SK-N-SH (cell line): ENCODE data around the gene MELTF. TPM values are rescaled to one million over a fixed set of nuclear protein-coding genes. Genes with fewer than 3 reads are reported as not detected.

Source experiments
- CTCF ChIA-PET: fragments of 300-600, 350-600 bp; formaldehyde crosslinking; extraction: SDS; loops from one replicate; lab custom pipeline; 2021; lab: Yijun Ruan, JAX
- POLR2A ChIA-PET: fragments of 350-600 bp; sonication (Branson Sonifier 250); formaldehyde crosslinking; extraction: SDS; loops from one replicate; lab custom pipeline; 2020; ENCODE audit warnings: antibody characterized with exemption, inconsistent platforms; lab: Yijun Ruan, JAX
- DNase-seq: peaks from one replicate; pipeline ENCODE4 v3.0.0; 2012
- H2AFZ ChIP-seq: fragments of 200-600 bp; sonication (generic); 2 replicates; pipeline ENCODE4 v1.8.1; 2016; ENCODE audit warnings: antibody characterized with exemption, mild to moderate bottlenecking, low read depth
- H3F3A ChIP-seq: fragments of 200-600 bp; sonication (generic); replicated peaks from 2 replicates; pipeline ENCODE3; 2016; ENCODE audit warnings: antibody characterized with exemption, mild to moderate bottlenecking; ENCODE audit not compliant: insufficient read depth
- H3K27ac ChIP-seq, 2 experiments: fragments of 200-500 bp in 1 of 2; fragments of 200-600 bp in 1 of 2; sonication (Bioruptor generic) in 1 of 2; sonication (generic), shearing (Covaris generic) in 1 of 2; 2 replicates each; pipeline versions ENCODE4 v1.5.1 to v1.6.1; 2014 to 2016; ENCODE audit warnings: low read depth in 2 of 2, inconsistent platforms in 1 of 2, low read length in 1 of 2, mild to moderate bottlenecking in 1 of 2, mixed read lengths in 1 of 2
- H3K27me3 ChIP-seq: fragments of 200-600 bp; sonication (generic), shearing (Covaris generic); 2 replicates; pipeline ENCODE4 v1.6.1; 2016; ENCODE audit warnings: mixed run types; ENCODE audit not compliant: insufficient read depth
- H3K36me3 ChIP-seq, 2 experiments: fragments of 200-500 bp in 1 of 2; fragments of 200-600 bp in 1 of 2; sonication (Bioruptor generic) in 1 of 2; sonication (generic) in 1 of 2; replicated peaks in 1 of 2; 2 replicates each; pipeline versions ENCODE3 to v1.5.1; 2014 to 2016; ENCODE audit warnings: low read length in 1 of 2, mild to moderate bottlenecking in 1 of 2; ENCODE audit not compliant: insufficient read depth in 2 of 2, control insufficient read depth in 1 of 2
- H3K4me1 ChIP-seq, 2 experiments: fragments of 200-500 bp in 1 of 2; fragments of 200-600 bp in 1 of 2; sonication (Bioruptor generic) in 1 of 2; sonication (generic), shearing (Covaris generic) in 1 of 2; 2 replicates each; pipeline versions ENCODE4 v1.5.1 to v1.6.1; 2014 to 2016; ENCODE audit warnings: low read depth in 1 of 2, low read length in 1 of 2, mixed run types in 1 of 2; ENCODE audit not compliant: insufficient read depth in 2 of 2, control insufficient read depth in 1 of 2
- H3K4me2 ChIP-seq: fragments of 200-600 bp; sonication (generic), shearing (Covaris generic); 2 replicates; pipeline ENCODE4 v1.6.1; 2017; ENCODE audit warnings: mixed run types
- H3K4me3 ChIP-seq, 2 experiments: fragments of 200-500 bp in 1 of 2; fragments of 200-600 bp in 1 of 2; sonication (Bioruptor generic) in 1 of 2; sonication (generic), shearing (Covaris generic) in 1 of 2; 2 replicates each; pipeline versions ENCODE4 v1.5.1 to v1.8.1; 2014 to 2016; ENCODE audit warnings: low read depth in 2 of 2, inconsistent platforms in 1 of 2, low read length in 1 of 2, mild to moderate bottlenecking in 1 of 2, mixed read lengths in 1 of 2, moderate library complexity in 1 of 2
- H3K79me2 ChIP-seq: fragments of 200-600 bp; sonication (generic); 2 replicates; pipeline ENCODE4 v1.8.1; 2017; ENCODE audit warnings: mild to moderate bottlenecking; ENCODE audit not compliant: insufficient read depth
- H3K9ac ChIP-seq: fragments of 200-600 bp; sonication (generic); 2 replicates; pipeline ENCODE4 v1.6.1; 2017; ENCODE audit warnings: mixed run types
- H3K9me2 ChIP-seq: fragments of 200-600 bp; sonication (generic); 2 replicates; pipeline ENCODE4 v1.6.1; 2017; ENCODE audit warnings: mixed run types
- H3K9me3 ChIP-seq: fragments of 200-600 bp; sonication (generic); 2 replicates; pipeline ENCODE4 v1.6.1; 2017; ENCODE audit warnings: mixed run types, mild to moderate bottlenecking, moderate library complexity
- H4K20me1 ChIP-seq: fragments of 200-600 bp; sonication (generic); 2 replicates; pipeline ENCODE4 v1.6.1; 2017; ENCODE audit warnings: mild to moderate bottlenecking, mixed run types; ENCODE audit not compliant: insufficient read depth
- CTCF ChIP-seq: fragments of 200-600 bp; sonication (generic); IDR thresholded peaks from 2 replicates; pipeline ENCODE4 v1.6.1; 2017; ENCODE audit warnings: antibody characterized with exemption, mild to moderate bottlenecking, moderate library complexity
- EZH2phosphoT487 ChIP-seq: fragments of 200-600 bp; sonication (generic); IDR thresholded peaks from 2 replicates; pipeline ENCODE4 v1.6.1; 2017; ENCODE audit warnings: low read depth, mixed run types, mild to moderate bottlenecking, antibody characterized with exemption, moderate library complexity, borderline replicate concordance
- FOSL2 ChIP-seq: IDR thresholded peaks from 2 replicates; pipeline ENCODE4 v1.4.0; 2012; ENCODE audit warnings: low read depth, mild to moderate bottlenecking, moderate library complexity, borderline replicate concordance
- FOXJ3 ChIP-seq: sonication (generic); formaldehyde crosslinking; IDR thresholded peaks from 2 replicates; pipeline ENCODE4 v1.5.1; 2020; ENCODE audit warnings: mild to moderate bottlenecking, missing genetic modification reagents
- FOXM1 ChIP-seq: IDR thresholded peaks from 2 replicates; pipeline ENCODE4 v1.4.0; 2012; ENCODE audit warnings: low read depth, mild to moderate bottlenecking
- GABPA ChIP-seq: IDR thresholded peaks from 2 replicates; pipeline ENCODE4 v1.4.0; 2012; ENCODE audit warnings: low read depth, mild to moderate bottlenecking
- MAX ChIP-seq: IDR thresholded peaks from 2 replicates; pipeline ENCODE4 v1.4.0; 2012; ENCODE audit warnings: low read depth
- MXI1 ChIP-seq: IDR thresholded peaks from 2 replicates; pipeline ENCODE4 v1.6.1; 2012; ENCODE audit warnings: mild to moderate bottlenecking, low read depth, low read length, improper control_type of control experiment
- NFIC ChIP-seq: IDR thresholded peaks from 2 replicates; pipeline ENCODE4 v1.4.0; 2012; ENCODE audit warnings: borderline replicate concordance
- POLR2AphosphoS5 ChIP-seq: IDR thresholded peaks from 2 replicates; pipeline ENCODE4 v1.6.1; 2012; ENCODE audit warnings: low read depth, low read length
- RAD21 ChIP-seq: IDR thresholded peaks from 2 replicates; pipeline ENCODE4 v1.6.1; 2012; ENCODE audit warnings: mild to moderate bottlenecking, low read length
- REST ChIP-seq: IDR thresholded peaks from 2 replicates; pipeline ENCODE4 v1.6.1; 2012; ENCODE audit warnings: mild to moderate bottlenecking, low read depth, low read length, moderate library complexity
- RFX5 ChIP-seq: IDR thresholded peaks from 2 replicates; pipeline ENCODE4 v1.6.1; 2012; ENCODE audit warnings: mild to moderate bottlenecking, improper control_type of control experiment, low read length
- SMC3 ChIP-seq: IDR thresholded peaks from 2 replicates; pipeline ENCODE4 v1.6.1; 2012; ENCODE audit warnings: low read depth, low read length, improper control_type of control experiment
- TAF1 ChIP-seq: IDR thresholded peaks from 2 replicates; pipeline ENCODE4 v1.6.1; 2012; ENCODE audit warnings: low read depth, mild to moderate bottlenecking, low read length, moderate library complexity, borderline replicate concordance
- TCF12 ChIP-seq: IDR thresholded peaks from 2 replicates; pipeline ENCODE4 v1.4.0; 2012
- TEAD4 ChIP-seq: IDR thresholded peaks from 2 replicates; pipeline ENCODE4 v1.4.0; 2012; ENCODE audit warnings: mild to moderate bottlenecking, borderline replicate concordance; ENCODE audit not compliant: insufficient read depth
- USF2 ChIP-seq: fragments of 150-350 bp; IDR thresholded peaks from 2 replicates; pipeline ENCODE4 v1.6.1; 2017; ENCODE audit warnings: antibody characterized with exemption, low read length, low read depth, borderline replicate concordance
- WGBS: methylation state at CpG from one replicate; pipeline ENCODE4 v1.1.6; 2017; ENCODE audit warnings: low lambda C conversion rate; 5-methylcytosine and 5-hydroxymethylcytosine counted together
- polyA plus RNA-seq, 3 experiments: library from polyadenylated mRNA; depleted of rRNA; stranded (reverse); fragments of >200 nt; gene quantifications; 2 replicates each; pipeline ENCODE4 v1.2.3, GENCODE V29; 2012

Gene MELTF
- polyA plus RNA-seq, 1 of the 3 experiments (the other 2 are of a cell fraction), result 32.4 TPM

- H3K4me2 ChIP-seq, result no peak overlapping the region
- ChIA-PET POLR2A (no interaction called here), CTCF (interaction anchor here (0.8 to 1.5 kb wide), 4 partner anchors 10 to 18 kb away, joined by 3 to 5 read pairs (median 4); no protein-coding TSS in a partner anchor)
- H3F3A ChIP-seq, result no peaks in the 10 kb centered on the region
- no peak for TF ChIP-seq TEAD4
- TF ChIP-seq MXI1, result no peak
- TF ChIP-seq USF2, result no peak
- TF ChIP-seq FOSL2, result no peak
- TF ChIP-seq SMC3, result 0 out of 2 replicates have a peak, but pooled peaks have one; percentile 7
- TF ChIP-seq TAF1, result no peak
- TF ChIP-seq REST, result no peak
- TF ChIP-seq GABPA, result no peak
- no peak for TF ChIP-seq TCF12
- H3K9me2 ChIP-seq, result no peaks in the 10 kb centered on the region
- peaks cover 0 to 11% of the 10 kb centered on the region in 2 experiments; a peak in 1 of 4 replicates for H3K4me1 ChIP-seq
- H3K27me3 ChIP-seq, result no peaks in the 10 kb centered on the region; the same call in 1 of the 2 replicates
- no peaks in the 10 kb centered on the region for H3K79me2 ChIP-seq
- 70% methylated on average over 6 of the region's 12 CpGs for WGBS
- no peak overlapping the region for H2AFZ ChIP-seq
- no peak overlapping the region for H3K27ac ChIP-seq
- no peak overlapping the region for H3K4me3 ChIP-seq
- peaks cover 4% of the 10 kb centered on the region; the same call in 1 of the 2 replicates for H3K9me3 ChIP-seq
- no peaks in the 10 kb centered on the region for H4K20me1 ChIP-seq
- H3K36me3 ChIP-seq, result no peaks in the 10 kb centered on the region
- H3K9ac ChIP-seq, result no peak overlapping the region
- DNase-seq, result peak; percentile 58
Observed at GRCh38 chr3:196988241-196989029, 41.2 kb downstream of the MELTF start.

GRCh38 chr3:196987022-196987421, 42.6 kb downstream of the MELTF start:
- H2AFZ ChIP-seq, result no peak overlapping the region
- TF ChIP-seq RFX5 (no peak), RAD21 (no peak), MAX (no peak), FOXM1 (no peak), FOSL2 (no peak), NFIC (no peak), POLR2AphosphoS5 (no peak), TEAD4 (no peak), FOXJ3 (CRISPR knock-in tag) (no peak), EZH2phosphoT487 (no peak), CTCF (no peak)

More at GRCh38 chr3:196987022-196987421, 42.6 kb downstream of the MELTF start:
- Histone ChIP-seq H3K9ac (no peak overlapping the region), H3K27me3 (no peaks in the 10 kb centered on the region; the same call in 1 of the 2 replicates), H3K79me2 (no peaks in the 10 kb centered on the region), H3K4me2 (no peak overlapping the region), H3K36me3 (no peaks in the 10 kb centered on the region), H3K9me2 (no peaks in the 10 kb centered on the region), H3K4me3 (no peak overlapping the region), H3F3A (no peaks in the 10 kb centered on the region), H3K9me3 (peaks cover 4% of the 10 kb centered on the region; the same call in 1 of the 2 replicates), H4K20me1 (no peaks in the 10 kb centered on the region), H3K4me1 (peaks cover 0 to 11% of the 10 kb centered on the region in 2 experiments; a peak in 1 of 4 replicates), H3K27ac (no peak overlapping the region)
- ChIA-PET CTCF (interaction anchor here (0.7 to 1.0 kb wide), 2 partner anchors 9 to 18 kb away, joined by 3 read pairs; no protein-coding TSS in a partner anchor), POLR2A (no interaction called here)
- no peak for DNase-seq
- 68% methylated on average over 7 of the region's 10 CpGs for WGBS
